Bronchial epithelial cell (primary cell): ENCODE results near the gene GBE1. TPM values are rescaled to one million over a fixed set of nuclear protein-coding genes. Genes with fewer than 3 reads are reported as not detected.
"Not testable (repeated sequence)": the region's sequence is repeated elsewhere in the genome, so short reads cannot be mapped to it uniquely, and the experiment has no call there.

Experiments used
- DNase-seq: peaks from one replicate; pipeline ENCODE4 v3.0.0-alpha.2; 2010; ENCODE audit warnings: low read depth
- FAIRE-seq: peaks from 2 replicates; lab custom pipeline; 2011; peaks lifted over from hg19 to GRCh38; lab: Jason Lieb, UNC
- H3K27me3 ChIP-seq: 2 replicates; pipeline ENCODE4 v1.5.1; 2011; ENCODE audit warnings: low read length; ENCODE audit not compliant: control insufficient read depth, insufficient read depth
- H3K36me3 ChIP-seq: 2 replicates; pipeline ENCODE4 v1.5.1; 2011; ENCODE audit warnings: low read length; ENCODE audit not compliant: control insufficient read depth, insufficient read depth
- H3K4me3 ChIP-seq: 2 replicates; pipeline ENCODE4 v1.5.1; 2011; ENCODE audit warnings: mild to moderate bottlenecking, low read depth, low read length, control low read depth
- total RNA-seq: library from RNA; depleted of rRNA; stranded (reverse); fragments of >200 nt; gene quantifications from 2 replicates; pipeline ENCODE4 v1.2.1, GENCODE V29; 2014
- TF ChIP-seq, protein P1 (sequence below): IDR thresholded peaks from 2 replicates; pipeline ENCODE4 v1.5.1; 2011; ENCODE audit warnings: mild to moderate bottlenecking, moderate library complexity, low read length, control low read depth, inconsistent platforms; ENCODE audit not compliant: insufficient read depth, severe bottlenecking

The GBE1 gene
- total RNA-seq, 1 donor from 2014 or later = 94.0 TPM

DNA sequence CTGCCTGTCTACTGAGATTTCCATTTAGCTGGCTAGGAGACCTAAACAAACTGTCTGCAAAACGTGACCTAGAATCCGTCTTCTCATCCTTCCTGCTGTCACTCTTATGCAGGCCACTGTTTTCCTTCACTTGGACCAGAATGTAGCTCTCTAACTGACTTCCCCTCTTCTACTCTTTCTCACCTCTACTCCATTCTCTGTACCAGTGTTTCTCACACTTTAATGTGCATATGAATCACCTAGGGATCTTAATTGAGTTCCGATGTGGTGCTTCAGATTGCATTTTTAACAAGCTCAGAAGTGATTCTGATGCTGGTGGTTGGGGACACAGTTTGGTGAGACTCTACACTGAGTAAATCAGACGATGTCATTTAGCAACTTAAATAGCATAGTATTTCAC, 1.6 kb upstream of the GBE1 start:
- FAIRE-seq = no peak
- Histone ChIP-seq H3K4me3 (no peak overlapping the region), H3K27me3 (no peaks in the 10 kb centered on the region), H3K36me3 (no peaks in the 10 kb centered on the region)
- TF ChIP-seq, protein P1, sequence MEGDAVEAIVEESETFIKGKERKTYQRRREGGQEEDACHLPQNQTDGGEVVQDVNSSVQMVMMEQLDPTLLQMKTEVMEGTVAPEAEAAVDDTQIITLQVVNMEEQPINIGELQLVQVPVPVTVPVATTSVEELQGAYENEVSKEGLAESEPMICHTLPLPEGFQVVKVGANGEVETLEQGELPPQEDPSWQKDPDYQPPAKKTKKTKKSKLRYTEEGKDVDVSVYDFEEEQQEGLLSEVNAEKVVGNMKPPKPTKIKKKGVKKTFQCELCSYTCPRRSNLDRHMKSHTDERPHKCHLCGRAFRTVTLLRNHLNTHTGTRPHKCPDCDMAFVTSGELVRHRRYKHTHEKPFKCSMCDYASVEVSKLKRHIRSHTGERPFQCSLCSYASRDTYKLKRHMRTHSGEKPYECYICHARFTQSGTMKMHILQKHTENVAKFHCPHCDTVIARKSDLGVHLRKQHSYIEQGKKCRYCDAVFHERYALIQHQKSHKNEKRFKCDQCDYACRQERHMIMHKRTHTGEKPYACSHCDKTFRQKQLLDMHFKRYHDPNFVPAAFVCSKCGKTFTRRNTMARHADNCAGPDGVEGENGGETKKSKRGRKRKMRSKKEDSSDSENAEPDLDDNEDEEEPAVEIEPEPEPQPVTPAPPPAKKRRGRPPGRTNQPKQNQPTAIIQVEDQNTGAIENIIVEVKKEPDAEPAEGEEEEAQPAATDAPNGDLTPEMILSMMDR = no peak
- DNase-seq = no peak

DNA sequence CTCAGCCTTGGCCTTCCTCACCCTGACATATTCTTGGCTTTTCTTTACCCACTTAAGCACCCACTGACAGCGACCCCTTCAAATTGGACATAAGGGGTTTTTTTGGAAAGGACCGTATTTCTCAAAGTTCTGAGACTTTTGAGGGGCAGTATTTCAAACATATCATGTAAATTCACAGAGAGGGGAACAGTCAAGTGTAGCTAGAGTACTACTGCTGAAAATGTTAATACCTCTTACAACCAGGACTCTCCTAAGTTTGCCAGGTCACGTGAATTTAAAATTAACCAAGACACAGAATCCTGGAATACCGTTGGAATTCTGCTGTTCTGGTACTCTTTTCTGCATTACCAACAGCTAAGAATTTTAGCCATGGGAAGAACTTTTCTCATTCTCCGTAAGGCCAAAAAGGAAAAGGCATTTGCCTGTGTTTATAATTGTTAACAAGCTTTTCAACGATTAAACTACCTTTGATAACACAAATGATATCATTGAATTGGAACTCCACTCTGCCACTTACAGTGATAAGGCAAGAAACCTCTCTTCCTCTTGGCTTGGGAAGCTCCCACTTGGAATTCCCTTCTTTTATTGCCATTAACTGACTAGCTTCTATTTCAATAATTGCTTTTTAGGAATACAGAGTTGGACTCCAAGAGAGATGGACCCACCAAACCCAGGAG, 597 bp upstream of the GBE1 start:
- Histone ChIP-seq H3K4me3 (peak overlapping the region; percentile 72), H3K36me3 (peaks cover 2% of the 10 kb centered on the region), H3K27me3 (no peaks in the 10 kb centered on the region)
- no peak for FAIRE-seq
- TF ChIP-seq, protein P1 = no peak
- DNase-seq = peak; percentile 30

DNA sequence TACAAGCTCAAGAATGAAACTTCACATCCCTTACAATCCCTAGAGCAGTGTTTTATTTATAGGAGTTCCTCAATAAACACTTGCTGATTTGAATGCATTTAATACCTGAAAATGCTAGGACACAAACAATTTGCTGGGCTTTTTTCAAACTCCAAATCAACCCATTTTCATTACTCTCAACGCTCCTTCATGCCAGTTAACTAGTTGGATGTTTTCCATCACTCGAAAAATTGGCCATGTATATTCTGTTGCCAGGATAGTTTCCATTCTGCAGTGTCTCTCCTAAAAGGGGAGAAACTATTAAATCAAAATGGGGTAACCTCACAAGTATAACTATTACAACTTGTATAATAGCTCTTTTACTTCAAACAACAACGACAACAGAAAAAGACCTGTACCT, 1.2 kb downstream of the GBE1 start:
- DNase-seq (no peak), FAIRE-seq (no peak)
- no peaks in the 10 kb centered on the region for H3K27me3 ChIP-seq
- peaks cover 2% of the 10 kb centered on the region for H3K36me3 ChIP-seq
- peak overlapping the region; percentile 72 for H3K4me3 ChIP-seq
- TF ChIP-seq, protein P1 = no peak

DNA sequence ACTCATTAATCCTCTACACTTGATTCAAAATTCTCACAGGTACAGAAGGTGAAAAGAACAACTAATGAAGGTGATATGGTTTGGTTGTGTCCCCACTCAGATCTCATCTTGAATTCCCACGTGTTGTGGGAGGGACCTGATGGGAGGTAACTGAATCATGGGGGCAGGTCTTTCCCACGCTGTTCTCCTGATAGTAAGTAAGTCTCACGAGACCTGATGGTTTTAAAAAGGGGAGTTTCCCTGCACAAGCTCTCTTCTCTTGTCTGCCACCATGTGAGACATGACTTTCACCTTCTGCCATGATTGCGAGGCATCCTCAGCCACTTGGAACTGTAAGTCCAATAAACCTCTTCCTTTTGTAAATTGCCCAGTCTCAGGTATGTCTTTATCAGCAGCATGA, 2.7 kb downstream of the GBE1 start:
- H3K27me3 ChIP-seq, H3K4me3 ChIP-seq, DNase-seq, H3K36me3 ChIP-seq, FAIRE-seq: not testable (repeated sequence)

DNA sequence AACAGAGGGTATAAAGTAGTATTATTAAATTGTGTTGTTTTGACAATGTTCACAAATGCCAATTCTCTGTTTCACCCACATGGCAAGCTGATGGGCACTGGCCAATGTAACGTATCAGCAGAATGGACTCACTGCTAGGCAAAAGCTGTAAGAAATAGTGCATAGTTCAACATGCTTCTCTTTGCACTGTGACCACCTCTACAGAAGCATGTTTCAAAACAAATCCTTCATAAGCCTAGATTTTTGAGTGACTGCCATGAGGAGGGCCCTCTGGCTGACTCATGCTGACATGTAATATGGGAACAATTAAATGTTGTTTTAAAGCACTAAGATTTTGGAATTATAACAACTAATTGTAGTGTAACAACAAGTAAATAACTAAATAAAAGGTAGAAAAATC, 3.2 kb downstream of the GBE1 start:
- FAIRE-seq (no peak), DNase-seq (peak; percentile 40)
- Histone ChIP-seq H3K36me3 (peaks cover 6% of the 10 kb centered on the region), H3K4me3 (no peak overlapping the region), H3K27me3 (no peaks in the 10 kb centered on the region)
- TF ChIP-seq, protein P1 = no peak

DNA sequence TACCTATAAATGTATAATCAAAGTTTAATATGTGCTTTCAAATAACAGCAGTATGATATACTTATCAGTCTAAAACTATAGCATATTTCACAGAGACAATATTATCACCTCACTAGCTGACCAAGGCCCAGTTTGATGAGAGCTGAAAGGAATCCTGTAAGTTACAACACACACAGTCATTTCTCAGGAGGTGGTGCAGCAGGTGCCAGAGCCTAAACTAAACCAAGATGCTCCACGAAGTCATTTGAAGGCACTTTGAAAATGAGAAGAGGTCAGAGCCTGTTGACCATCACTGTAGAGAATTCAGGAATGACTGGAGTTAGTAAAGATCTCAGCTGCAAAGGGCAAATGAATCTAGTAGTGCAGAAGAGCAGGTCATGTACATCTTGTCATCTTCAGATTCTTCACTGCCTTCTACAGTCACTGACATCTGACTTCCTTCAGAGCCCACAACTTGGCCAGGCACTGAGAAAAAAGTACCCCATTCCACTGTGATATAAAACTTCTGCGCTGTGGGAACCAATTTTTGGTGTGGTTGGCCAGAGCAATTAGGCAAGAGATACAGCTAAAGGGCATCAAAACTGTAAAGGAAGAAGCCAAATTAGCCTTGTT, 7.9 kb downstream of the GBE1 start:
- peaks cover 9% of the 10 kb centered on the region for H3K36me3 ChIP-seq
- DNase-seq (no peak), FAIRE-seq (no peak)
- no peaks in the 10 kb centered on the region for H3K27me3 ChIP-seq
- TF ChIP-seq, protein P1 = no peak
- H3K4me3 ChIP-seq = no peak overlapping the region
